Activated T-cell treated with anti-CD3 and anti-CD28 coated beads for 48 hours (primary cell): Measurements from ENCODE around the gene RECK.
"Not testable (repeated sequence)": the region's sequence is repeated elsewhere in the genome, so short reads cannot be mapped to it uniquely, and the experiment has no call there.

Experiments
- DNase-seq: peaks from one replicate; pipeline ENCODE4 v3.0.0-alpha.2; 2020; ENCODE audit warnings: low read depth

RECK gene, protein sequence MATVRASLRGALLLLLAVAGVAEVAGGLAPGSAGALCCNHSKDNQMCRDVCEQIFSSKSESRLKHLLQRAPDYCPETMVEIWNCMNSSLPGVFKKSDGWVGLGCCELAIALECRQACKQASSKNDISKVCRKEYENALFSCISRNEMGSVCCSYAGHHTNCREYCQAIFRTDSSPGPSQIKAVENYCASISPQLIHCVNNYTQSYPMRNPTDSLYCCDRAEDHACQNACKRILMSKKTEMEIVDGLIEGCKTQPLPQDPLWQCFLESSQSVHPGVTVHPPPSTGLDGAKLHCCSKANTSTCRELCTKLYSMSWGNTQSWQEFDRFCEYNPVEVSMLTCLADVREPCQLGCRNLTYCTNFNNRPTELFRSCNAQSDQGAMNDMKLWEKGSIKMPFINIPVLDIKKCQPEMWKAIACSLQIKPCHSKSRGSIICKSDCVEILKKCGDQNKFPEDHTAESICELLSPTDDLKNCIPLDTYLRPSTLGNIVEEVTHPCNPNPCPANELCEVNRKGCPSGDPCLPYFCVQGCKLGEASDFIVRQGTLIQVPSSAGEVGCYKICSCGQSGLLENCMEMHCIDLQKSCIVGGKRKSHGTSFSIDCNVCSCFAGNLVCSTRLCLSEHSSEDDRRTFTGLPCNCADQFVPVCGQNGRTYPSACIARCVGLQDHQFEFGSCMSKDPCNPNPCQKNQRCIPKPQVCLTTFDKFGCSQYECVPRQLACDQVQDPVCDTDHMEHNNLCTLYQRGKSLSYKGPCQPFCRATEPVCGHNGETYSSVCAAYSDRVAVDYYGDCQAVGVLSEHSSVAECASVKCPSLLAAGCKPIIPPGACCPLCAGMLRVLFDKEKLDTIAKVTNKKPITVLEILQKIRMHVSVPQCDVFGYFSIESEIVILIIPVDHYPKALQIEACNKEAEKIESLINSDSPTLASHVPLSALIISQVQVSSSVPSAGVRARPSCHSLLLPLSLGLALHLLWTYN

DNA sequence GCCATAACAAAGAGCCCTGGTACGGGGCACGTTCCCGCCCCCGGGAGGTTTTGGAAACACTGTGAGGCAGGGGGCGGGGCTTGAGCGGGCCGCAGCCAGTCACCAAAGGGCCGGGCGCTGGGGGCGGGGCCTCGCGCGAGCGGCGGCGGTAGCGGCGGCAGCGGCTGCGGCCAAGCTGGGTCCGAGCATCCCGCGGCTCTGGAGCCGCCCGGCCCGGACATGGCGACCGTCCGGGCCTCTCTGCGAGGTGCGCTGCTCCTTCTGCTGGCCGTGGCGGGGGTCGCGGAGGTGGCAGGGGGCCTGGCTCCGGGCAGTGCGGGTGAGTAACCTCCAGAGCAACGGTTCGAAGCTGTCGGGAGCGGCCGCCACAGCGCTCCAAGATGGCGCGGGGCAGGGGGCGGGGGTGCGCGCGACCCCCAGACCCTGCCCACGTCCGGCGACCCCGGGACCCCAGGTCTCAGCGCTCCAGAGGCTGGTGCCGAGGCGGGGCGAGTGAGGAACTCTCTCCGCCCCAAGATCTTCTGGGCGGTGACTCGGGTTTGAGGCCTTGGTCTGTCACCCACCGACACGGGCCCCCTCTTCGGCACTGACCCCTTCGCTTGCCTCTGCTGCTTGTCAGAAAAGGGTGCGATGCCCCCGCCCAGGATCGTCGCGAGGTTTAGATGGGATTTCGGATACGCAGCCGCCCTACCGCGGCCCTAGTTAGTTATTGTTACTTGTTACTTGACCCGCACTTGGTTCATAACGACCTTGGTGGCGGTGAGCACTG is at the start of gene RECK:
TSS of gene RECK (plus strand) at position 134 of the 769 bp plus-strand sequence. CDS start at position 220, 86 bp downstream.
- DNase-seq = peak; percentile 93

DNA sequence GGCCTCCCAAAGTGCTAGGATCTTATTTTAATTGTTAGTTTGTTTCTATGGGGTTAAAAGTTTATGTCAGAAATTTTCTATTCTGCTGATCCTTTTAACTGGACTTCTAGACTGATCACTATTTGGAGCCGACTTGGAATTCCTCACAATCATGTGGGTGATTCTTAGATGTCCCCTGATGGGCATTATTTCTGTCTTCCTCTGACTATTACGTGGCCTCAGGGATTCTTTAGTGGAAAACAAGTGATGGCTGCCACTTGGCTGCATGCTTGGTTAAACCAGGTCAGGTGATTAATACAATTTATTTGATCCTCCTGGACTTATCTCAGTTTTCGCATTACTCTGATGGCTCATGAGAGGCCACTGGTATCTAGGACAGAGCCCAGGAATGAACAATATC is 46.6 kb upstream of the RECK start:
- no peak for DNase-seq

DNA sequence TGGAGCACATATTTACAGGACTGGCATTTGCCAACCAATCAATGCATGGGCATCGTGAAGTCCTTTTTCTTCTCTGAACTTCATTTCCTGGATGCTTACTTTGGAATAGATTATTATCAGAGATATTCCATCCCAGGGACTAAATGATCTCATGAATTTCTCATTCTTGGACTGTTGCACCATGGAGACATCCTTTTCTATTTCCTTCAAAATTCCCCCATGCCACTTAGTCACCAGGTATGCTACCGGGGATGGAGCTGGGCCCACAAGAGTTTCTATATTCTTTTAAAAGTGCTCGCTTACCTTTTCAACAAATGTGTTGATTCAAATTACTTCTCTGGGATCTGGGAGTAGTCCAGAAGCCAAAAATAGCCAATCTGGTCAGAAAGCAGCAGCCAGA is 43.6 kb upstream of the RECK start:
- DNase-seq = not testable (repeated sequence)

DNA sequence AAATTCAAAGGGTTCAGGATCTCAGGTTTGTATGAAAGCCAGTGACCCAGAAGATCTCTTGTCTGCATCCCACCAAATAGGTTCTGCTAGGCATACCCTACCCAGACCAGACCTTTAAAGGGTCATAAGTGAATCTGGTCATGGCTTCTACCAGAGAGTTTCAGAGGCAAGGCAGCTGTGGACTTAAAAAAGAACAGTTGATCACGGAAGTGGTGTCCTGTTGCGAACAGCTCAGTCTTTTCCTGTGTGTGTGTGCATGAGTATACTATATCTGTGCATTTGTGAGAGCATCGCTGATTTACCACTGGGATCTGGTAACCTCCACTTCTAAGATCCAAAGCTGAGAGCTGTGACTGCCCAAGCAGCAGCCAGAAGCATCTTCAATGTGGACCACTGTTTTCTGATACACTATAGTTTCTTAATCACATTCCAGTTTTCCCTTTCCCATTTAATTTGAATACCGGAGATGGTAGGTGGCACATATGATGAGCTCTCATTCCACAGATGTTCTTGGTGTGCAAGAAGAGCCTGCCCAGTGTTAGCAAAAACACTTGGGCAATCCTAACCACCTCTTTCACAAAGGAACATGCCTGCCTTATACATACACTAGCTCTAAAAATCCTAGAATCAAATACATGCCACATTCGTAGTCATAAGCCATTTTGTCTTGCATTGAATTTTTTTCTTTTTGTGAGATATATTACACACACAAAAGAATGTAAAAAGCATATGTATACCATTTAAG is 42.6 kb upstream of the RECK start:
- DNase-seq = no peak

DNA sequence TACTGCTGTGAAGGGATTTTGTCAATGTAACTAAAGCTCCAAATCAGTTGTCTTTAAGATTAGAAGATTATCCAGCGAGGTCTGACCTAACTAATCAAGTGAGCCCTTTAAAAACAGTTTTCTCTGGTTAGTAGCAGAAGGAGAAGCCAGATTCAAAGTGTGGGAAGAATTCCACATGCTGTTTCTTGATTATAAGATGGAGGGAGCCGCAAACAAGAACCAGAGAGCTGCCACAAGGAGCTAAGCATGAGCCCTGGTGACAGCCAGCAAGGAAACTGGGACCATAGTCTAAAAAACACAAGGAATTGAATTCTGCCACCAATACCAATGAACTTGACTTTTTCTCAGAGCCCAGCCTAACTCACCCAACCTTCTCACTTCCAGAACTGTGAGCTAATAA is 41.8 kb upstream of the RECK start:
- no peak for DNase-seq

DNA sequence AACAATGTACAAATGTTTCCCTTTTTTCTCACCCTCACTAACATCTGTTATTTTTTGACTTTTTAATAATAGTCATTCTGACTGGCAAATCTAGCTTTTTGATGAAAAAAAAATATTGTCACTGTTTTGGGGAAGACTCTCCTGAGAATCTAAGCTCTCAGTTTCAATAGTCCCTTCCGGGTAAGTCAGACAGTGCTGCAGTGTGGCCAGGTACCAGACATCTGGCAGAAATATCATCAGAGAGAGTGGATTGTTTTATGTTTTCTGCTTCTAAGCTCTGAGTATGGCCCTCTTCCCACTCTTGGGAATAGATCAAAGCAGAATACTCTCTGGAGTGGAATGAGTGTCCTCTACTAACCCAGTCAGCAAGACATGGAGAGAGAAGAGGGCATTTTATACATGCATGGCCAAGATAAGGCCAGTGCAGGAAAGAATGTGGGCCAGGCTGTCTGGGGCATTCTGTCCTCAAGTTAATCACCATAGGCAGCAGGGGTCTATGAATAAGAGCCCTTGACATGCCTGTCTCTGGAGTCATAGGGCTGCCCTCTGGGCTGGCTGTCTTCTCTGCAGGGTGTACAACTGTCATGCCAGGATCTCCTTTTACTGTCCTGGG is 40.2 kb upstream of the RECK start:
- DNase-seq = no peak

DNA sequence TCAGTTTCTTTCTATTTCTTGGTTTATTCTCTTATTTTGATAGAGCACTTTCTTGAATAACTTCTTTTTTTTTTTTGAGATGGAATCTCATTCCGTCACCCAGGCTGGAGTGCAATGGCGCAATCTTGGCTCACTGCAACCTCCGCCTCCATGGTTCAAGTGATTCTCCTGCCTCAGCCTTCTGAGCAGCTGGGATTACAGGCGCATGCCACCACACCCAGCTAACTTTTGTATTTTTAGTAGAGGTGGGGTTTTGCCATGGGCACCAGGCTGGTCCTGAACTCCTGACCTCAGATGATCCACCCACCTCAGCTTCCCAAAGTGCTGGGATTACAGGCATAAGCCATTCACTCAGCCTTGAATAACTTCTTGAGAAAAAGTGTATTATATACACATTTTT is 39.7 kb upstream of the RECK start:
- DNase-seq = not testable (repeated sequence)

DNA sequence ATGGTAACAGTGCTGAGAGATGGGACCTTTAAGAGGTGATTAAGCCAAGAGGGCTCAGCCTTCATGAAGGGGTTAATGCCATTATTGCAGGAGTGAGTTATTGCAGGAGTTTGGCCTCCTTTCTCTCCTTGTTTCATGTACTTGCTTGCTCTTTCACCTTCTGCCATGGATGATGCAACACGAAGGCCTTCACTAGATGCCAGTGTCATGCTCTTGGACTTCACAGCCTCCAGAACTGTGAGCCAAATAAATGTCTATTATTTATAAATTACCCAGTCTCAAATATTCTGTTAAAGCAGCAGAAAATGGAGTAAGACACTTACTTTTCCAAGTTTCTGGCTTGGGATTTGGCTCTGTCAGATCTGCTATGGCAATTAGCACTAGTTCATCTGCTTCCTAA is 38.4 kb upstream of the RECK start:
- no peak for DNase-seq

DNA sequence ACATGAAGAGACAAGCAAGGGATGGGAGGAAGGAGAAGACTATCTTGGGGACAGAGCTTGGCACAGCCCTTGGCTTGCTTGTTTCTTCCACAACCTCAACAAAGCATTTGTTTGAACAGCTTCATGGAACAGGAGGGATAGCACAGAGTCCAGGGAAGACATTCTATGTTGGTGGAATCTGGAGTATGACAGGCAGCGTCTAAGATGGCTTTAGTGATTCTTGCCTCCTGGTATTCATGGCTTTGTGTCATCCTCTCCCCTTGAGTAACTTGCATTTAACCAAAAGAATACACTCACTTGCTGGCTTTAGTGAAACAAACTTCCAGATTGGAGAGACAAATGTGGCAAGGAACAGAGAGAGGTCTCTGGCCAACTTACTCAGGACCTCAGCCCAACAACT is 30.8 kb upstream of the RECK start:
- no peak for DNase-seq

DNA sequence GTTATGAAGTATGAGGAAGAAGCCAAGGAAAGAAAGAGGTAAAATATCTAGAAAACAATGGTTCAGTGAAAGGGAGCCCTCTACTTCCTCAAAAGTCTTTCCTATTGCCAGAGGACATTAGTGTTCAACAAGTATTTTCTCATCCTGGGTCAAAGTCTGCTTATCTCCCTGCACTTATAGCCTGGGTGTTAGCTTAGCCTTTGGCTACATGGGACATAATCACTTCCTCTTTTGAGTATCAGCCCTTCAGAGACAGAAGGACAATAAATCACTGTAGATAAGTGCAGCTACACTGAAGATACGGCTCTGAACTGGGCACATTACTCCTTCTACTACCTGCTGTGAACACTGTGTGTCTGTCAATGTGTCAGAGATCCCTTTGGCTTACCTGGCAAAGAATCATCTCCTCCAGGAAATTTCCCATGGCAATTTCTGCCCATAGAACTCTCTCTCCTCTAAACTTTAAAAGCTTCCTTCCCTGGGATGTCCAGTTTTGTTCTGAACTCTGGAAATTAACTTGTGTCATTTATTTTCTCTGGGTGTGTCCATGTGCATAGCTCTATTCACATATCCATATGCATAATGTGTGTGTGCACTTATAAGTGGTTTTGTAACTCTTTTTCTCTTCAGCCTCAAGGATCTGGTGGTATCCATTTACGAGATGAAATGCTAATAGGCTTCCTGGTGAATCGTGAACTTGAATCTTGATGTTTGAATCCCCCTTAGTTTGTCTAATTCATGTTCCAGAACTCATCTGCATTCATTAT is 30.0 kb upstream of the RECK start:
- no peak for DNase-seq

DNA sequence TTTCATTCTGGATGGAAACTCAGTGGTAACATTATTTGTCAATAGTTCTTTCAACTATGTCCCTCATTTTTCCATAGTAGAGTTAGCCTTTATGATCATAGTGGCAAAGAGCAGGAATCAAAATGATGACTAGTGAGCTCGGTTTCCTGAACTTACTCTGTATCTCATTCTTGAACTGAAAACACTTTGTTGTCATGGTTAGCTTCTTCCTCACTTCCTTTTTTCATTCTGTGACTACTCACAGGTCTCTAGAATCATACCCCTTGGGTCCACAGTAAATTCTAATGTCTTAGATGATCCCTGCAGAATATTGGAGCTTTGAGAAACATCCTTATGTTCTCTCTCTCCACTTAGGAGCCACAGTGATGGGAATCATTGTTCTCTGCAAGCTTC is 29.4 kb upstream of the RECK start:
- no peak for DNase-seq

DNA sequence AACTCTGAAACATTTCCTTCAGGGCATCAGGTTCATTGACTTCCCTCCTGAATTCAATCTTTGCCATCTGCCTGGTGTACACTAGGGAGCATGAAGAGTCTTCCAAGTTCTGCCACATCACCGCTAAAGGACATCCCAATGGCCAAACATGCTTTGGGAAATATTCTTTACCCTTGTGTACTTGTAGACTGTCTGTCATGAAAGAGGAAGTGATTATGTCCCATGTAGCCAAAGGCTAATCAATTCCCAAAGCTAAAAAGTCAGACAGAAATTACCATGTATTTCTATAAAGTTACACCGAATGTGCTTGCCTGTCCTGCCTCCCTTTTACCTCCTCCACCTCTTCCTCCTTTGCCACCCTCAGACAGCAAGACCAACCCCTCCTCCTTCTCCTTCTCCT is 28.9 kb upstream of the RECK start:
- DNase-seq = no peak

DNA sequence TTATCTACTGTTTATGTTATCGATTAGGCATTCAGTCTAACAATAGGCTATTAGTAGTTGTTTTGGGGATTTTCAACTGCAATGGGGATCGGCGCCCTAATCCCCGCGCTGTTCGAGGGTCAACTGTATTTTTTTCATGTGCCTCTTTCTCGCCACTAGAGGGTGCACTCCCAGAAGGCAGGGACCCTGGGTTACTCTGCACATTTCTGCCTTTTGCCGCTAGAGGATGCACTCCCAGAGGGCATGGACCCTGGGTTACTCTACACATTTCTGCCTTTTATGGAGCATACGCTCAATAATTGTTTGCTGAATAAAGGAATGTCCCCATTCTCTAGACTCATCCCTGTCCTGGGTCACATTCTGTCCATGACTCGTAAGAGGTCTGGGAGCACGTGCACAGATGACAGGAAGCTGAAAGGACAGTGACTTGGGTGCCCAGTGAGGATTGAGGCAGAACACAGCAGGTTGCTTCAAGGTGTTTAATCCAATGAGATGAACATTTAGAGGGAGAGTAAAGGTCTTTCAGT is 27.9 kb upstream of the RECK start:
- DNase-seq = peak; percentile 57

DNA sequence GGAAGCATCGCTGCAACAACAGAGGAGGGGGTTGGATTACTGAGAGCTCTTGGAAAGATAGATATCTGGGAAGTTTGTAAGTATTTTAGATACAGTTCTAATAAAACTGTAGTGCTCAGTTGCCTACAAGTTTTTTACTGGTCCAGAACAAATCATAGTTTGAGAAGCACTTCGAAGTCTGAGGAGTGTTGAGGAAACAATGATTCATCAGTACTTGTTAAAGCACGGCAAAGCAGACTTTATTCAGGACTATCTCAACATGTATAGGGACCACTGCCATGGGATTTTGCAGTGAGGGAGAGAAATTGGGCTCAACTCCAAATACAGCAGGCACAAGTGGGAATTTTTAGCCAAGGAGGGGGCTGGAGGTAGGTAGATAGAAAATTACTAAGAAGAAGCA is 25.3 kb upstream of the RECK start:
- no peak for DNase-seq

DNA sequence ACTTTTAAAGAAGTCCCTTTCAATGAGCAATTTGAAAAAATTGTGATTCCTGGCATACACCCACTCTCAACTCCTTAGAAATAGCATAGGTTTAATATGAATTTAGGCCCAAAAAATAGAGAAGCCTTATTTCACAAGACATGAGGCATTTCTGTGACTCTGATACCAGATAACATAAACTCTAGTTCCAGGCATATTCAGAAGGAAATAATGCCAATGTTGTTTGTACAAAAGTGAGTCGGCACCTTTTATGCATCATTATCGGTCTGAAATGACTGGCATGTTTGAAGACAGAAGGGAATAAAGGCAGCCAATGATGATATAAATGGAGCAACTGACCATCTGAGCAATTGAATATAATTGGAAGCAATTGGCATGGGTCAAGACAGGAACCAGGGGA is 19.4 kb upstream of the RECK start:
- no peak for DNase-seq

DNA sequence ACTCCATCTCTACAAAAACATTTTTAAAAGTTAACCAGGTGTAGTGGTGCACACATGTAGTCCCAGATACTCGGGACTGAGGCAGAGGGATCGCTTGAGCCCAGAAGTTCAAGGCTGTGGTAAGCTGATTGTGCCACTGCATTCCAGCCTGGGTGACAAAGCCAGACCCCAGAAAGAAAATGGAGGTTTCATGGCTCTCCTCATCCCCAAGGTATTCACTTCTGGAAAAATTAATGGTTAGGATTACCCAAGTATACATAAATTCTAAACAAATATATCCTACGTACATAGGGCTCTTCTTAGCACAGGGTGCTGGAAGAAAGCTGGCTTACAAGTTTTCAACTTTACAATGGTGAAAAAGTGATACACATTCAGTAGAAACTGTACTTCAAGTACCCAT is 18.6 kb upstream of the RECK start:
- DNase-seq = no peak

DNA sequence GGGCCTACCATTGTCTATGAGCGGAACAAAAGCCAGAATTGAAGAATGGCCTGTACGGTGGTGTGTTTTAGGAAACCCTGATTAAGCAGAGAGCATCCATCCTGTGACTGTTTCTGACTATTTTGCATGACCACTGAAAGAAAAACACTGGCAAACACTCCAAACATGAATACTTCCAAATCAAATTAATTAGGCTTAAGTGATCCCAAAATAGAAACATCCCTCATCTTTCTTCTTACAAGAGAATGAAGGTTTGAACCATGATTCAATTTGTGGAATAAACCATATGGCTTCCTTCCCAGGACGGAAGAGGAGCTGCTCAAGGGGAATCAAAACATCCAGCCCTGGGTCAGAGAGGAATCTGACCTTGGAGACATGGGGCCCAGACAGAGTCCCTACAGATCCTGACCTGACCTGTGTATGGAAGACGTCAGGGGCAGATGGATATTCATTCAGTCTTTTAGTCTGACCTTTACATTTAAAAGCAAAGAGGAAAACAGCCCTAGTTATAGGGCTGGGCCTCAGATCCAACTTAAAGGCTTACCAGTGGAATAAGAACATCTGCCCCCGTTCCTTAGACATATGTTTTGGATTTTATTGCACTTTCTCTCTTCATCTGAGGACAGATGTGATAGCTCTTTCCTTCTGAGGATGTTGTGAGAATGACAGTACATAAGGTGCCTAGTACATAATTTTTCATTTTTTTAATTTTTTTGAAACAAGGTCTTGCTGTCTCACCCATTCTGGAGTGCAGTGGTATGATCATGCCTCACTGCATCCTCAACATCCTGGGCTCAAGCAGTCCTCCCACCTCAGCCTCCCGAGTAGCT is 17.6 kb upstream of the RECK start:
- DNase-seq = no peak

DNA sequence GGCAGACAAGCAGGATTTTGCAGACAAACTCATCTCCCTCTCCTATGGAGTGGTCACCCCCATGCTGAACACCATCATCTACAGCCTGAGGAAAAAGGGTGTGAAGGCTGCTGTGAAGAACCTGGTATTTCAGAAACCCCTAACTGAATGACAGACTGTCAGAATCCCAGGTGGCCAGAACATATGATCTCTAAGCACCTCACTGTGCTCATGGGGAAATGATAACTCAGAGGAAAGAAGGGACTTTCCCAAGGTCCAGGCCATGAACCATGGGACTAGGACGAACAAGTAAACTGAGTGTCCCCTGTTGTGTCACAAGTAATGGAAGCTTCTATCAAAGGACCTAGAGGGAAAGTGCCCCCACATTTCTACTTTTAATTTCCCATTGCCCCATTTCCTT is 14.7 kb upstream of the RECK start:
- DNase-seq = no peak
